ENCODE results near the gene LTB4R. TPM values are rescaled to one million over a fixed set of nuclear protein-coding genes. Genes with fewer than 3 reads are reported as not detected.

The LTB4R gene
- polyA plus RNA-seq, 1 donor from 2014 or later = 4.3 TPM

- TF ChIP-seq TAF1 (IDR thresholded peaks at IDR 0.05; ENCODE audit: low read depth) = no peak
- TF ChIP-seq MXI1 (conservative IDR thresholded peaks at IDR 0.05; ENCODE audit: poor library complexity, severe bottlenecking) = no peak
- TF ChIP-seq EZH2 (IDR thresholded peaks at IDR 0.05; ENCODE audit: borderline replicate concordance, insufficient read depth, low read length, poor library complexity, severe bottlenecking) = no peak
- no peak for TF ChIP-seq REST (IDR thresholded peaks at IDR 0.05; ENCODE audit: borderline replicate concordance)
- TF ChIP-seq POLR2AphosphoS5 (IDR thresholded peaks at IDR 0.05) = no peak
- no peak for TF ChIP-seq RAD21 (conservative IDR thresholded peaks at IDR 0.05)
- no peak for TF ChIP-seq CTCF (IDR thresholded peaks at IDR 0.05; ENCODE audit: poor library complexity, severe bottlenecking)
- H3K27me3 ChIP-seq (ENCODE audit: insufficient read depth, low read depth, low read length) = peaks cover 24% of the 10 kb centered on the region
- no peaks in the 10 kb centered on the region for H3K9me3 ChIP-seq (ENCODE audit: low read length)
- no peaks in the 10 kb centered on the region for H3K36me3 ChIP-seq (ENCODE audit: insufficient read depth, low read length)
- no peaks in the 10 kb centered on the region for H3K9me2 ChIP-seq (ENCODE audit: insufficient read depth, low read length)
- no peak overlapping the region for H2AFZ ChIP-seq (ENCODE audit: low read depth, low read length)
- no peak overlapping the region for H3K4me2 ChIP-seq (ENCODE audit: low read length)
- H4K20me1 ChIP-seq (ENCODE audit: insufficient read depth) = no peaks in the 10 kb centered on the region
- H3F3A ChIP-seq (ENCODE audit: insufficient read depth, low read length, poor library complexity, severe bottlenecking) = no peaks in the 10 kb centered on the region
- no peaks in the 10 kb centered on the region for H3K79me2 ChIP-seq (replicated peaks; ENCODE audit: insufficient read depth, low read length)
- no peak overlapping the region for H3K27ac ChIP-seq (ENCODE audit: low read length)
- H3K9ac ChIP-seq (ENCODE audit: low read length) = no peak overlapping the region
- H3K4me3 ChIP-seq (ENCODE audit: low read length) = no peak overlapping the region
Observed at GRCh38 chr14:24362241-24362960, 51.1 kb downstream of the LTB4R start.

DNA sequence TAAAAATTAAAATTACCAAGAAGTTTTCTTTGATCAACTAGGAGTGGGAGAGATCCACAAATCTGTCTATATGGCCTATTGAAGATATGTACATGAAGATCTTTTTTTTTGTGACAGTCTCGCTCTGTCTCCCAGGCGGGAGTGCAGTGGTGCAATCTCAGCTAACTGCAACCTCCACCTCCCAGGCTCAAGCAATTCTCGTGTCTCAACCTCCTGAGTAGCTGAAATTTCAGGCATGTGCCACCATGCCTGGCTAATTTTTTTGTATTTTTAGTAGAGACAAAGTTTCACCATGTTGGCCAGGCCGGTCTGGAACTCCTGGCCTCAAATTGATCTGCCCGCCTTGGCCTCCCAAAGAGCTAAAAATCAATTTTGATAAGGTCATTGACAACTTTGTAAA, 52.1 kb downstream of the LTB4R start:
- Histone ChIP-seq H4K20me1 (ENCODE audit: insufficient read depth) (no peaks in the 10 kb centered on the region), H3K9me3 (ENCODE audit: low read length) (no peaks in the 10 kb centered on the region), H3K27me3 (ENCODE audit: insufficient read depth, low read depth, low read length) (peaks cover 28% of the 10 kb centered on the region), H3F3A (ENCODE audit: insufficient read depth, low read length, poor library complexity, severe bottlenecking) (no peaks in the 10 kb centered on the region), H3K9me2 (ENCODE audit: insufficient read depth, low read length) (no peaks in the 10 kb centered on the region), H3K4me2 (ENCODE audit: low read length) (no peak overlapping the region), H3K4me3 (ENCODE audit: low read length) (no peak overlapping the region), H3K36me3 (ENCODE audit: insufficient read depth, low read length) (no peaks in the 10 kb centered on the region), H3K27ac (ENCODE audit: low read length) (no peak overlapping the region), H3K79me2 (replicated peaks; ENCODE audit: insufficient read depth, low read length) (no peaks in the 10 kb centered on the region), H3K9ac (ENCODE audit: low read length) (no peak overlapping the region), H2AFZ (ENCODE audit: low read depth, low read length) (no peak overlapping the region)
- TF ChIP-seq MXI1 (conservative IDR thresholded peaks at IDR 0.05; ENCODE audit: poor library complexity, severe bottlenecking) = no peak
- TF ChIP-seq POLR2AphosphoS5 (IDR thresholded peaks at IDR 0.05) = no peak
- TF ChIP-seq EP300 (conservative IDR thresholded peaks at IDR 0.05; ENCODE audit: poor library complexity, severe bottlenecking) = no peak
- TF ChIP-seq RAD21 (conservative IDR thresholded peaks at IDR 0.05) = no peak
- no peak for TF ChIP-seq TAF1 (IDR thresholded peaks at IDR 0.05; ENCODE audit: low read depth)
